B cell (primary cell): ENCODE data around the gene STARD6. TPM values are rescaled to one million over a fixed set of nuclear protein-coding genes. Genes with fewer than 3 reads are reported as not detected.

Source experiments
- ATAC-seq: fragments of 200-7000 bp; cut with Tn5 transposase; one replicate; pipeline ENCODE4 v1.10.0; 2021; ENCODE audit warnings: low read depth, mild to moderate bottlenecking, moderate number of reproducible peaks, moderate library complexity
- CTCF ChIA-PET: fragments of 350-600 bp; sonication (Branson Sonifier 250); formaldehyde crosslinking; loops from one replicate; lab custom pipeline; 2021; ENCODE audit warnings: antibody characterized with exemption, inconsistent platforms; lab: Charles Lee
- POLR2A ChIA-PET: fragments of 350-600 bp; sonication (Branson Sonifier 250); formaldehyde crosslinking; loops from one replicate; lab custom pipeline; 2021; ENCODE audit warnings: antibody characterized with exemption; lab: Charles Lee
- DNase-seq: peaks from one replicate; pipeline ENCODE4 v3.0.0; 2013
- H2AFZ ChIP-seq: 2 replicates; pipeline ENCODE4 v1.6.1; 2012; ENCODE audit warnings: mild to moderate bottlenecking, low read depth, low read length; ENCODE audit not compliant: insufficient read depth, poor library complexity, severe bottlenecking
- H3K27ac ChIP-seq, 2 donors: 1 replicate in 1 of 2; 2 replicates in 1 of 2; pipeline ENCODE4 v1.5.1; 2012 to 2013; ENCODE audit warnings: low read length in 2 of 2, mild to moderate bottlenecking in 2 of 2, moderate library complexity in 1 of 2
- H3K27me3 ChIP-seq, 4 experiments: fragments of 200-600 bp in 1 of 4; sonication (generic) in 1 of 4; replicated peaks in 1 of 4; 1 replicate in 2 of 4; 2 replicates in 2 of 4; pipeline versions ENCODE4 v1.6.1 to v1.7.0; 2013 to 2016; ENCODE audit warnings: low read length in 3 of 4, mild to moderate bottlenecking in 2 of 4, mixed read lengths in 1 of 4, moderate library complexity in 1 of 4; ENCODE audit not compliant: insufficient read depth in 4 of 4, control insufficient read depth in 3 of 4; ENCODE audit errors: control extremely low read depth in 1 of 4
- H3K36me3 ChIP-seq, 2 experiments: replicated peaks in 1 of 2; 1 replicate in 1 of 2; 2 replicates in 1 of 2; pipeline versions ENCODE4 v1.6.1 to v1.7.1; 2013; ENCODE audit warnings: low read length in 1 of 2; ENCODE audit not compliant: insufficient read depth in 2 of 2, control insufficient read depth in 1 of 2; ENCODE audit errors: control extremely low read depth in 1 of 2, extremely low read depth in 1 of 2
- H3K4me1 ChIP-seq, 2 donors: fragments of 200-600 bp in 1 of 2; sonication (generic) in 1 of 2; 1 replicate in 1 of 2; 2 replicates in 1 of 2; pipeline versions ENCODE4 v1.5.1 to v1.6.1; 2013 to 2017; ENCODE audit warnings: low read length in 2 of 2; ENCODE audit not compliant: control insufficient read depth in 2 of 2, insufficient read depth in 2 of 2
- H3K4me2 ChIP-seq: replicated peaks from 2 replicates; pipeline ENCODE3; 2012; ENCODE audit warnings: mild to moderate bottlenecking, low read depth, low read length; ENCODE audit not compliant: poor library complexity, severe bottlenecking
- H3K4me3 ChIP-seq, 5 experiments: fragments of 200-600 bp in 1 of 5; sonication (generic) in 1 of 5; 1 replicate in 3 of 5; 2 replicates in 2 of 5; pipeline versions ENCODE4 v1.5.1 to v1.7.0; 2011 to 2016; ENCODE audit warnings: low read length in 4 of 5, mild to moderate bottlenecking in 4 of 5, low read depth in 2 of 5, control low read depth in 1 of 5, moderate library complexity in 1 of 5; ENCODE audit not compliant: insufficient read depth in 1 of 5; ENCODE audit errors: control extremely low read depth in 1 of 5, extremely low read depth in 1 of 5
- H3K79me2 ChIP-seq: fragments of 200-600 bp; sonication (generic); one replicate; pipeline ENCODE4 v1.6.0; 2016; ENCODE audit warnings: low read length; ENCODE audit not compliant: control insufficient read depth, insufficient read depth
- H3K9ac ChIP-seq: fragments of 200-600 bp; sonication (generic); 2 replicates; pipeline ENCODE4 v1.6.1; 2017; ENCODE audit warnings: mild to moderate bottlenecking, low read length, moderate library complexity
- H3K9me3 ChIP-seq, 3 donors: one replicate each; pipeline versions ENCODE4 v1.6.1 to v1.7.1; 2013; ENCODE audit warnings: low read length in 2 of 3; ENCODE audit not compliant: control insufficient read depth in 2 of 3, insufficient read depth in 1 of 3; ENCODE audit errors: control extremely low read depth in 1 of 3
- H4K20me1 ChIP-seq: 2 replicates; pipeline ENCODE4 v1.6.0; 2012; ENCODE audit warnings: mild to moderate bottlenecking, low read length; ENCODE audit not compliant: insufficient read depth, control insufficient read depth, poor library complexity, severe bottlenecking
- H3K27ac Mint-ChIP-seq: one replicate; pipeline ENCODE4 v1.8.0; 2021; ENCODE audit warnings: mixed read lengths
- H3K27me3 Mint-ChIP-seq: one replicate; pipeline ENCODE4 v1.8.0; 2021; ENCODE audit warnings: mixed read lengths
- H3K4me1 Mint-ChIP-seq: one replicate; pipeline ENCODE4 v1.8.0; 2021; ENCODE audit warnings: mixed read lengths
- H3K4me3 Mint-ChIP-seq: one replicate; pipeline ENCODE4 v1.8.0; 2021; ENCODE audit warnings: mixed read lengths
- H3K9me3 Mint-ChIP-seq: one replicate; pipeline ENCODE4 v1.8.0; 2022; ENCODE audit warnings: mixed read lengths; ENCODE audit not compliant: insufficient read depth
- CTCF ChIP-seq: fragments of 200-600 bp; IDR thresholded peaks from one replicate; pipeline ENCODE4 v1.8.0; 2022; ENCODE audit warnings: antibody characterized with exemption, mild to moderate bottlenecking
- EZH2 ChIP-seq: IDR thresholded peaks from 2 replicates; pipeline ENCODE4 v1.6.1; 2012; ENCODE audit warnings: borderline replicate concordance, low read depth, mild to moderate bottlenecking, moderate library complexity, low read length; ENCODE audit not compliant: insufficient read depth, poor library complexity, severe bottlenecking
- WGBS: methylation state at CpG from one replicate; pipeline ENCODE4 v1.1.5; 2013; ENCODE audit warnings: missing lambda C conversion rate; ENCODE audit not compliant: insufficient coverage; 5-methylcytosine and 5-hydroxymethylcytosine counted together
- intact Hi-C: fragments of 100-400 bp; cut with micrococcal nuclease; formaldehyde crosslinking; loops from one replicate; pipeline ENCODE4 v1.10.0; 2022
- polyA plus RNA-seq: library from polyadenylated mRNA; depleted of rRNA; stranded (reverse); fragments of >200 nt; gene quantifications from 2 replicates; pipeline ENCODE4 v1.2.3, GENCODE V29; 2012
- total RNA-seq, 2 donors: library from RNA; stranded (reverse); fragments of 120-200 nt in 1 of 2; gene quantifications; 1 replicate in 1 of 2; 2 replicates in 1 of 2; pipeline versions ENCODE4 v1.2.3 to v1.2.4, GENCODE V29; 2013 to 2022

STARD6 gene
- total and polyA plus RNA-seq, 2 donors (not counting 1 experiment from before 2014, with no cell fraction given), result not detected

GRCh38 chr18:54390838-54391237, 33.2 kb upstream of the STARD6 start:
- Mint-ChIP-seq H3K27me3 (peaks cover 9% of the 10 kb centered on the region), H3K4me3 (no peak overlapping the region), H3K27ac (no peak overlapping the region), H3K9me3 (no peaks in the 10 kb centered on the region), H3K4me1 (no peaks in the 10 kb centered on the region)
- Histone ChIP-seq H2AFZ (no peak overlapping the region), H3K9me3 (no peaks in the 10 kb centered on the region), H3K4me1 (no peaks in the 10 kb centered on the region), H3K27ac (no peak overlapping the region), H4K20me1 (no peaks in the 10 kb centered on the region), H3K9ac (no peak overlapping the region), H3K79me2 (no peaks in the 10 kb centered on the region), H3K4me2 (no peak overlapping the region), H3K36me3 (no peaks in the 10 kb centered on the region), H3K27me3 (no peaks in the 10 kb centered on the region), H3K4me3 (no peak overlapping the region)
- intact Hi-C loops, result no loop called here
- CTCF ChIA-PET, result interaction anchor here (1.1 to 2.4 kb wide), 2 partner anchors 9 to 168 kb away, joined by 3 to 7 read pairs; no protein-coding TSS in a partner anchor
- ATAC-seq (no peak), DNase-seq (no peak)
- 49% methylated on average over 2 of the region's 3 CpGs for WGBS
- POLR2A ChIA-PET, result no interaction called here
- TF ChIP-seq EZH2 (no peak), CTCF (no peak)

DNA sequence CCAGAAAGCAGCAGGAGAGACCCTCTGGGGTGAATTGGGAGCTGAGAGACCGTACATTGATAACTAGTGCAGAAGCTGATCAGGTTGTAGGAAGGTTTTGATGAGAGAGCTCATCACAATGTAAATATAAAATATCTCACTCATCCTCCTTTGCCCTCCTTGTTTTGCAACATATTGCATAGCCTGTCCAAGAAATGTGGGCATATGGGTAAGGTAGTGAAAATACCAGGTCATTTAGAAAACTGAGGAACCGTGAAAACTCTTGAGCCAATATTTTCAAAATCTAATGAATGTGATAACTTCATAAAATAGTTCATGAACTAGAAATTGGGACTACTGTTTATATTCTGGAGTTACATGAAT, 31.5 kb upstream of the STARD6 start:
- no peaks in the 10 kb centered on the region for H3K4me1 Mint-ChIP-seq
- no peak overlapping the region for H3K27ac Mint-ChIP-seq
- CTCF ChIA-PET, result interaction anchor here (1.1 to 2.4 kb wide), 2 partner anchors 164 to 166 kb away, joined by 3 to 7 read pairs; partner anchors contain the start of gene MBD2
- Histone ChIP-seq H3K27ac (no peak overlapping the region), H3K36me3 (no peaks in the 10 kb centered on the region), H4K20me1 (no peaks in the 10 kb centered on the region), H2AFZ (no peak overlapping the region), H3K4me1 (no peaks in the 10 kb centered on the region), H3K27me3 (no peaks in the 10 kb centered on the region), H3K4me2 (no peak overlapping the region), H3K79me2 (no peaks in the 10 kb centered on the region), H3K9ac (no peak overlapping the region), H3K9me3 (peaks cover 0 to 1% (median 0%) of the 10 kb centered on the region in 3 donors), H3K4me3 (no peak overlapping the region)
- peaks cover 9% of the 10 kb centered on the region for H3K27me3 Mint-ChIP-seq
- no peak overlapping the region for H3K4me3 Mint-ChIP-seq
- no CpG with 5 or more reads among the region's 2 CpGs for WGBS
- ATAC-seq (no peak), DNase-seq (no peak)
- no peak for TF ChIP-seq EZH2
- no peak for TF ChIP-seq CTCF
- H3K9me3 Mint-ChIP-seq, result no peaks in the 10 kb centered on the region
- POLR2A ChIA-PET, result interaction anchor here (0.7 kb wide), 1 partner anchor 31 kb away, joined by 9 read pairs; the partner anchor contains the start of genes C18orf54 and STARD6
- intact Hi-C loops, result no loop called here
